Measurements from ENCODE around the gene DNAJB13.
A peak's percentile ranks its signal among the peaks of the same experiment; 100 is the strongest.

Gene DNAJB13

DNA sequence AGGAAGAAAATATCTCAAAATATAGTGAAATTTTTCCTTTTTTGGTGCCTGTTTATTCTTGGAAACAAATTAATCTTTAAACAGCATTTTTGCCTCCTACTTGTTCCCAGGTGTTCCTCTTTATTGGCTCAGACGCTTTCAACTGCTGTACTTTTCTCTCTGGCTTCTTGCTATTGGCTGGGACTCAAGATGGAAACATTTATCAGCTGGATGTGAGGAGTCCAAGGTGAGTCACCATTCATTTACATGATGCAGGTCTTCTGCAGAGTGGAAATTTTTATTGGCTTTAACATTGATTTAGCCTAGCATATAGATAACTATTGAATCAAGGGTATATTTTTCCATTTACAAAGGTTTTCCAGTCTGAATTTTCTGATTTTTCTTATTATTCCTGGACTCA lies 34.4 kb upstream of the DNAJB13 start:
- no peak overlapping the region for H3K27ac ChIP-seq (ENCODE audit: low read depth, low read length)
- no peaks in the 10 kb centered on the region for H3K79me1 ChIP-seq (ENCODE audit: low read length)
- H3K23ac ChIP-seq (ENCODE audit: low read length), result no peak overlapping the region
- no peaks in the 10 kb centered on the region for H3K27me3 ChIP-seq (ENCODE audit: insufficient read depth, low read length, poor library complexity)
- H3K4me1 ChIP-seq (ENCODE audit: control insufficient read depth, low read depth, low read length), result no peaks in the 10 kb centered on the region
- no peak overlapping the region for H2BK5ac ChIP-seq (ENCODE audit: low read length)
- H3K4ac ChIP-seq (ENCODE audit: low read depth, low read length), result no peak overlapping the region
- H3K4me3 ChIP-seq (ENCODE audit: low read length), result no peak overlapping the region
- H3K79me2 ChIP-seq (ENCODE audit: control insufficient read depth, insufficient read depth, low read length), result no peaks in the 10 kb centered on the region
- DNase-seq, result peak; percentile 44
- H3K18ac ChIP-seq (ENCODE audit: low read length), result no peak overlapping the region
- no peak overlapping the region for H3K4me2 ChIP-seq (ENCODE audit: low read length)
- no peak overlapping the region for H2BK15ac ChIP-seq (replicated peaks; ENCODE audit: low read depth)
- H2AK5ac ChIP-seq (ENCODE audit: low read length), result no peak overlapping the region
- H4K5ac ChIP-seq (ENCODE audit: low read length), result no peak overlapping the region
- H3K36me3 ChIP-seq (ENCODE audit: control insufficient read depth, insufficient read depth, low read length), result peaks cover 5% of the 10 kb centered on the region
- no CpG with 5 or more reads among the region's 1 CpG for WGBS (ENCODE audit: extremely low coverage, insufficient coverage, low lambda C conversion rate)
- no peak overlapping the region for H3K9ac ChIP-seq (ENCODE audit: low read length)
- H3K56ac ChIP-seq (ENCODE audit: low read length), result no peak overlapping the region
- H2BK120ac ChIP-seq (ENCODE audit: low read depth, low read length), result no peak overlapping the region
- no peak overlapping the region for H4K8ac ChIP-seq (ENCODE audit: low read depth, low read length)

DNA sequence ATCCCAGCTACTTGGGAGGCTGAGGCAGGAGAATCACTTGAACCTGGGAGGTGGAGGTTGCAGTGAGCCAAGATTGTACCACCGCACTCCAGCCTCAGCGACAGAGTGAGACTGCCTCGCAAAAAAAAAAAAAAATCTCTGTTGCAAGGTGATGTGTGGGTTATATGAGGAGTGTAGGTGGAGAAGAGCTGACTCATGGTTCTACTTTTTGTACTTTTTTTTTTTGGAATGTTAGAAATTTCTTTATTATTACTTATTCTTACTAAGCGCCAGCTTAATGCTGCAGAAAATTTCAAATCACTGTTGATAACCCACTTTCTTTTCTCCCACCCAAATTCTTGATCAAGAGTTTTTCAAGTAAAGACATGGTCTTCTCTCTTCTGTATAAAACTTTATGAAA lies 29.6 kb upstream of the DNAJB13 start:
- H3K4ac ChIP-seq (ENCODE audit: low read depth, low read length), result no peak overlapping the region
- no peak overlapping the region for H4K8ac ChIP-seq (ENCODE audit: low read depth, low read length)
- no peaks in the 10 kb centered on the region for H3K27me3 ChIP-seq (ENCODE audit: insufficient read depth, low read length, poor library complexity)
- H2BK15ac ChIP-seq (replicated peaks; ENCODE audit: low read depth), result no peak overlapping the region
- no peak overlapping the region for H3K18ac ChIP-seq (ENCODE audit: low read length)
- WGBS (ENCODE audit: extremely low coverage, insufficient coverage, low lambda C conversion rate), result no CpG with 5 or more reads among the region's 4 CpGs
- no peak overlapping the region for H3K9ac ChIP-seq (ENCODE audit: low read length)
- no peak overlapping the region for H2AK5ac ChIP-seq (ENCODE audit: low read length)
- no peak overlapping the region for H3K4me3 ChIP-seq (ENCODE audit: low read length)
- DNase-seq, result no peak
- H3K79me2 ChIP-seq (ENCODE audit: control insufficient read depth, insufficient read depth, low read length), result no peaks in the 10 kb centered on the region
- no peak overlapping the region for H4K5ac ChIP-seq (ENCODE audit: low read length)
- H3K56ac ChIP-seq (ENCODE audit: low read length), result no peak overlapping the region
- H3K79me1 ChIP-seq (ENCODE audit: low read length), result no peaks in the 10 kb centered on the region
- no peak overlapping the region for H3K4me2 ChIP-seq (ENCODE audit: low read length)
- H2BK120ac ChIP-seq (ENCODE audit: low read depth, low read length), result no peak overlapping the region
- peaks cover 5% of the 10 kb centered on the region for H3K36me3 ChIP-seq (ENCODE audit: control insufficient read depth, insufficient read depth, low read length)
- H2BK5ac ChIP-seq (ENCODE audit: low read length), result no peak overlapping the region
- H3K23ac ChIP-seq (ENCODE audit: low read length), result no peak overlapping the region
- no peaks in the 10 kb centered on the region for H3K4me1 ChIP-seq (ENCODE audit: control insufficient read depth, low read depth, low read length)
- H3K27ac ChIP-seq (ENCODE audit: low read depth, low read length), result no peak overlapping the region

DNA sequence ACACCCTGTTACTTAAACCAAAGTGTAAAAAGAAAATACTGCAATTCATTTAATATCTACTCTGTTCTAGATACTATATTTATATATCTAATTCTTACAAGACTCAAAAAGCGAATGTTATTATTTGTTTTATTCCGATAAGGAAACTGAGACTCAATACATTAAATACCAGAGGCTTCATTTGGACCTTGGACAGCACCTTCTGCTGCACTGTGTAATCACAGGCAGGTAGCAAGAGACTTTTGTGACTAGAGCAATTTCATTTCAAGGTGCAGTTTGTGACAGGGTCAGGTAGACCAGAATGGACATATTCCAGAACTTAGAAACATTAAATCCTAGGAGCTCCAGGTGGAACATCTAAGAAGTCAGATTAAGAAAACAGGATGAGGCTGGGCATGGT lies 21.4 kb upstream of the DNAJB13 start:
- no peak overlapping the region for H3K18ac ChIP-seq (ENCODE audit: low read length)
- no peak overlapping the region for H2BK120ac ChIP-seq (ENCODE audit: low read depth, low read length)
- WGBS (ENCODE audit: extremely low coverage, insufficient coverage, low lambda C conversion rate), result 100% methylated on average over 1 of the region's 2 CpGs
- no peak overlapping the region for H2BK15ac ChIP-seq (replicated peaks; ENCODE audit: low read depth)
- H3K4me2 ChIP-seq (ENCODE audit: low read length), result no peak overlapping the region
- H3K4me1 ChIP-seq (ENCODE audit: control insufficient read depth, low read depth, low read length), result no peaks in the 10 kb centered on the region
- H4K5ac ChIP-seq (ENCODE audit: low read length), result no peak overlapping the region
- H4K8ac ChIP-seq (ENCODE audit: low read depth, low read length), result no peak overlapping the region
- H3K27ac ChIP-seq (ENCODE audit: low read depth, low read length), result no peak overlapping the region
- H3K56ac ChIP-seq (ENCODE audit: low read length), result no peak overlapping the region
- DNase-seq, result no peak
- no peak overlapping the region for H3K9ac ChIP-seq (ENCODE audit: low read length)
- no peak overlapping the region for H3K4ac ChIP-seq (ENCODE audit: low read depth, low read length)
- peaks cover 4% of the 10 kb centered on the region for H3K36me3 ChIP-seq (ENCODE audit: control insufficient read depth, insufficient read depth, low read length)
- no peaks in the 10 kb centered on the region for H3K79me1 ChIP-seq (ENCODE audit: low read length)
- no peak overlapping the region for H2BK5ac ChIP-seq (ENCODE audit: low read length)
- H3K23ac ChIP-seq (ENCODE audit: low read length), result no peak overlapping the region
- no peaks in the 10 kb centered on the region for H3K79me2 ChIP-seq (ENCODE audit: control insufficient read depth, insufficient read depth, low read length)
- no peak overlapping the region for H2AK5ac ChIP-seq (ENCODE audit: low read length)
- no peak overlapping the region for H3K4me3 ChIP-seq (ENCODE audit: low read length)
- no peaks in the 10 kb centered on the region for H3K27me3 ChIP-seq (ENCODE audit: insufficient read depth, low read length, poor library complexity)

DNA sequence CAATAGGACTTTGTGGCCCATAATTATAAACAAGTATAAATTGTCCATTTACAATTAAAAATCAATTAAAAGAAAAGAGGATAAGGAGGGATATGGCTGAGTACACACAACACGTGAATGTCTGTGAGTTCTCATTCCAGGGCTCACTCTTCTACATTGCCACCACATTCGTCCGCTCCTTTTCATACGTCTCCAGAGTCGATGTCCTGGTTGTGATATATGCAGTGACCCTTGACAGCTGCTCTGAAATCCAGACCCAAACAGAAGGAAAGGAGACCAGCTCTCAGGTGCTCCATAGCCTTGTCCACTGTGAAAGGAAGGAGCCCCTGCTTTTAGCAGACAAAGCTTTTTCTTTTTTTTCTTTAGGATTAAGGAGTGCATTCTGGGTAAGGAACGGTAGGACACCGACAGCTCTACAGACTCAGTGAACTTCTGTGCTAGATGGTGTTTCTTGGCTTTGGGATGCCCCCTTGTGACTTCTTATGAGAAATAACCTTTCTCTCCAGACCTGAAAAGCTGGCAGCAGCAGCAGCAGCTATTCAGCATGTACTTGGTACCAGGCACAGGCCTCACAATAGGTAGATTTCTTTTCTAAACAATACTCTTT lies 19.7 kb upstream of the DNAJB13 start:
- Histone ChIP-seq H2BK5ac (ENCODE audit: low read length) (no peak overlapping the region), H3K4me2 (ENCODE audit: low read length) (no peak overlapping the region), H4K5ac (ENCODE audit: low read length) (no peak overlapping the region), H3K4ac (ENCODE audit: low read depth, low read length) (no peak overlapping the region), H3K27ac (ENCODE audit: low read depth, low read length) (no peak overlapping the region), H3K4me3 (ENCODE audit: low read length) (no peak overlapping the region), H3K79me2 (ENCODE audit: control insufficient read depth, insufficient read depth, low read length) (no peaks in the 10 kb centered on the region), H2AK5ac (ENCODE audit: low read length) (no peak overlapping the region), H3K4me1 (ENCODE audit: control insufficient read depth, low read depth, low read length) (no peaks in the 10 kb centered on the region), H3K18ac (ENCODE audit: low read length) (no peak overlapping the region), H4K8ac (ENCODE audit: low read depth, low read length) (no peak overlapping the region), H2BK15ac (replicated peaks; ENCODE audit: low read depth) (no peak overlapping the region), H3K56ac (ENCODE audit: low read length) (peak overlapping the region; percentile 47), H3K9ac (ENCODE audit: low read length) (no peak overlapping the region), H3K23ac (ENCODE audit: low read length) (no peak overlapping the region), H3K36me3 (ENCODE audit: control insufficient read depth, insufficient read depth, low read length) (peaks cover 4% of the 10 kb centered on the region), H2BK120ac (ENCODE audit: low read depth, low read length) (no peak overlapping the region), H3K27me3 (ENCODE audit: insufficient read depth, low read length, poor library complexity) (no peaks in the 10 kb centered on the region), H3K79me1 (ENCODE audit: low read length) (no peaks in the 10 kb centered on the region)
- DNase-seq, result peak; percentile 97
- no CpG with 5 or more reads among the region's 7 CpGs for WGBS (ENCODE audit: extremely low coverage, insufficient coverage, low lambda C conversion rate)

DNA sequence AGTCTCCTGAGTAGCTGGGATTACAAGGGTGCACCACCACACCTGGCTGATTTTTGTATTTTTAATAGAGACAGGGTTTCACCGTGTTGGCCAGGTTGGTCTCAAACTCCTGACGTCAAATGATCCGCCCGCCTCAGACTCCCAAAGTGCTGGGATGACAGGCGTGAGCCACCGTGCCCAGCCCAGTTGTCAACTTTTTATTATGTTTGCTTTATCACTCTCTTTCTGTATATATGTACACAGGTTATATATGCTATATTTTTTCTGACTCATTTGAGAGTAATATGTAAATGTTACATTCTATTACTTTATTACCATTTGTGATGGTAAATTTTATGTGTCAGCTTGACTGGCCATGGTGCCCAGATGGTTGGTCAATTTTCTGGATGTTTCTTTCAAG lies 18.9 kb upstream of the DNAJB13 start:
- H3K27me3 ChIP-seq (ENCODE audit: insufficient read depth, low read length, poor library complexity), result no peaks in the 10 kb centered on the region
- H3K9ac ChIP-seq (ENCODE audit: low read length), result no peak overlapping the region
- H2BK5ac ChIP-seq (ENCODE audit: low read length), result no peak overlapping the region
- no peak overlapping the region for H3K18ac ChIP-seq (ENCODE audit: low read length)
- peaks cover 4% of the 10 kb centered on the region for H3K36me3 ChIP-seq (ENCODE audit: control insufficient read depth, insufficient read depth, low read length)
- no peak overlapping the region for H3K23ac ChIP-seq (ENCODE audit: low read length)
- H3K4me3 ChIP-seq (ENCODE audit: low read length), result no peak overlapping the region
- no peaks in the 10 kb centered on the region for H3K79me1 ChIP-seq (ENCODE audit: low read length)
- no peaks in the 10 kb centered on the region for H3K4me1 ChIP-seq (ENCODE audit: control insufficient read depth, low read depth, low read length)
- H3K56ac ChIP-seq (ENCODE audit: low read length), result no peak overlapping the region
- no peak overlapping the region for H2AK5ac ChIP-seq (ENCODE audit: low read length)
- no peak overlapping the region for H2BK15ac ChIP-seq (replicated peaks; ENCODE audit: low read depth)
- no peak overlapping the region for H3K27ac ChIP-seq (ENCODE audit: low read depth, low read length)
- H4K8ac ChIP-seq (ENCODE audit: low read depth, low read length), result no peak overlapping the region
- H3K4ac ChIP-seq (ENCODE audit: low read depth, low read length), result no peak overlapping the region
- DNase-seq, result no peak
- no peak overlapping the region for H3K4me2 ChIP-seq (ENCODE audit: low read length)
- no CpG with 5 or more reads among the region's 6 CpGs for WGBS (ENCODE audit: extremely low coverage, insufficient coverage, low lambda C conversion rate)
- no peak overlapping the region for H4K5ac ChIP-seq (ENCODE audit: low read length)
- no peaks in the 10 kb centered on the region for H3K79me2 ChIP-seq (ENCODE audit: control insufficient read depth, insufficient read depth, low read length)
- no peak overlapping the region for H2BK120ac ChIP-seq (ENCODE audit: low read depth, low read length)

DNA sequence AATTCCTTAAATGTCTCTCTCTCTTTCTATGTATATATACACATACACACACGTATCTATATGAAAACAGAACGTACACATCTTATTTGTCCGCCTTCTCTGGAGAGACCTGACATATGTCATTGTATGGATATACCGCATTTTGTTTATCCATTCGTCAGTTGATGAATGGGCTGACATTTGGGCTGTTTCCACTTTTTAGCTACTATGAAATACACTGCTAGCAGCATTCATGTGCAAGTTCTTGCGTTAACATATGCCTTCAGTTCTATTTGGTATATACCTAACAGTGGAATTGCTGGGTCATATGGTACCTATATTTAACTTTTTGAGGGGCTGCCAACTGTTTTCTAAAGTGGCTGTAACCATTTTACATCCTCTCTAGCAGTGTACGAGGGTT lies 18.0 kb upstream of the DNAJB13 start:
- H3K9ac ChIP-seq (ENCODE audit: low read length), result no peak overlapping the region
- H2BK120ac ChIP-seq (ENCODE audit: low read depth, low read length), result no peak overlapping the region
- H3K27me3 ChIP-seq (ENCODE audit: insufficient read depth, low read length, poor library complexity), result no peaks in the 10 kb centered on the region
- H2AK5ac ChIP-seq (ENCODE audit: low read length), result no peak overlapping the region
- H2BK5ac ChIP-seq (ENCODE audit: low read length), result no peak overlapping the region
- H3K56ac ChIP-seq (ENCODE audit: low read length), result no peak overlapping the region
- H3K79me1 ChIP-seq (ENCODE audit: low read length), result no peaks in the 10 kb centered on the region
- WGBS (ENCODE audit: extremely low coverage, insufficient coverage, low lambda C conversion rate), result no CpG with 5 or more reads among the region's 7 CpGs
- DNase-seq, result no peak
- peaks cover 2% of the 10 kb centered on the region for H3K36me3 ChIP-seq (ENCODE audit: control insufficient read depth, insufficient read depth, low read length)
- H3K4ac ChIP-seq (ENCODE audit: low read depth, low read length), result no peak overlapping the region
- no peaks in the 10 kb centered on the region for H3K4me1 ChIP-seq (ENCODE audit: control insufficient read depth, low read depth, low read length)
- H3K4me2 ChIP-seq (ENCODE audit: low read length), result no peak overlapping the region
- no peak overlapping the region for H4K5ac ChIP-seq (ENCODE audit: low read length)
- no peaks in the 10 kb centered on the region for H3K79me2 ChIP-seq (ENCODE audit: control insufficient read depth, insufficient read depth, low read length)
- no peak overlapping the region for H3K4me3 ChIP-seq (ENCODE audit: low read length)
- H3K27ac ChIP-seq (ENCODE audit: low read depth, low read length), result no peak overlapping the region
- no peak overlapping the region for H2BK15ac ChIP-seq (replicated peaks; ENCODE audit: low read depth)
- no peak overlapping the region for H4K8ac ChIP-seq (ENCODE audit: low read depth, low read length)
- no peak overlapping the region for H3K18ac ChIP-seq (ENCODE audit: low read length)
- H3K23ac ChIP-seq (ENCODE audit: low read length), result no peak overlapping the region
